GM21786 (cell line): ENCODE data around the gene CSN1S1.

ENCODE experiments used
- ATAC-seq: cut with Tn5 transposase; IDR thresholded peaks from one replicate; pipeline ENCODE4 v1.9.1; 2021; ENCODE audit not compliant: unreplicated experiment

CSN1S1 gene

GRCh38 chr4:69991016-69991415 is 60.1 kb downstream of the CSN1S1 start:
- ATAC-seq: no peak

GRCh38 chr4:69994782-69995181 is 63.9 kb downstream of the CSN1S1 start:
- ATAC-seq: no peak

GRCh38 chr4:69995526-69996016 is 64.7 kb downstream of the CSN1S1 start, which contains the start of gene STATH:
Gene STATH, plus strand, starts transcription at chr4:69995966. Its CDS starts 2,472 bp downstream, at chr4:69998438.
- ATAC-seq: no peak
